Ureter (tissue), 1 donor: Measurements from ENCODE around the gene GNPAT. TPM values are rescaled to one million over a fixed set of nuclear protein-coding genes. Genes with fewer than 3 reads are reported as not detected.
A peak's percentile ranks its signal among the peaks of the same experiment; 100 is the strongest.
"Not testable (repeated sequence)": the region's sequence is repeated elsewhere in the genome, so short reads cannot be mapped to it uniquely, and the experiment has no call there.

Source experiments
- DNase-seq: peaks from one replicate; pipeline ENCODE4 v3.0.0-alpha.2; 2020; ENCODE audit warnings: low spot score
- total RNA-seq: library from RNA; stranded (reverse); gene quantifications from one replicate; pipeline ENCODE4 v1.2.4, GENCODE V29; 2023
- donor health status: DM: yes; HTN: yes; CAD: no.

GNPAT gene
- total RNA-seq, result 28.5 TPM

- DNase-seq, result peak; percentile 87
Measured at GRCh38 chr1:231240883-231241735, at the start of gene GNPAT. TSS of gene GNPAT (plus strand) at chr1:231241212. CDS start at chr1:231241379, 167 bp downstream.

DNA sequence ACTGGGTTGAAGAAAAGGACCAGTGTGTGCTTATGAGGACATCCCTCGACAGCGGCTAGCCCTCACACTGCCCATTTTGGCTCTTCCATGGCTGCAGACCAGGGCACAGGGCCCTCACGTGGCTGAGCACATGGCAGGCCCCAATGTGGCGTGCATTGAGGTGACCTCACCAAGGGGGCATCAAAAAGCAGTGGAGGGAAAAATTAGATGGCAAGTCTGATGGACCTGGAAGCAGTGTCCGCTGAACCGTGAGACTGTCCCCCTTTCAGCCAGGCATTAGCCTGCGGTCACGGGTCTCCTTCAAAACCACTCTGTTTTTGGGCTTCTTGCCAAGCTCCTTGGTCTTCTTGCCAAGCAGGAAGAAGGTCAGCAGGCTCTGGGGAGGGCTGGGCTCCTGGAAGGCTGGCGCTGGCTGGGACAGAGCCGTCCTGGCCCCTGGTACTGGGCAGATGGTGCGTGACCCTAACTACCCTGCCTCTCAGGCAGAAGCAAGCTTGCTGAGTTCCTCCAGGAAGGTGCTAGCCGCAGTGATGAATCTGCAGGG, 48.3 kb upstream of the GNPAT start:
- peak; percentile 71 for DNase-seq

DNA sequence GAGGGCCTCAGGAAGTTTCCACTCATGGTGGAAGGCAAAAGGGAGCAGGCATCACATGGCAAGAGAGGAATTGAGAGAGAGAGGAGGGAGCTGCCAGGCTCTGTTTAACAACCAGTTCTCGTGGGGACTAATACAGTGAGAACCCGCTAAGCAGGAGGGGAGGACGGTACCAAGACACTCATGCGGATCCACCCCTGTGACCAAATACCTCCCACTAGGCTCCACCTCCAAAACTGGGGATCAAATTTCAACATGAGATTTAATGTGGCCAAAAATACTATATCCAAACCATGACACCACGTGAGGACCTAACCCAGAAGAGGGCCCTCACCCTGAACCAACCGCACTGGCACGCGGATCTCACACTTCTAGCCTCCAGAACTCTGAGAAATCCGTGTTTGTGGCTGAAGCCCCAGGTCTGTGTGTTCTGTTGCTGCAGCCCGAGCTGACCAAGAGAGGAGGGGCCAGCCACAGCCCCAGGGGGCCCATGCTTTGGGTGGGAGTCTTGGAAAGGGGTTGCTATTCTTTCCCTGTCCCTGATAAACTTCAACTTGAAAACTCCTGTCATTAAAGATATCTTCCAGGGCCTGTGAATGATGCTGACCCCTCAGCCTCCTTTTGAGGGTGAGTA, 47.2 kb upstream of the GNPAT start:
- no peak for DNase-seq

DNA sequence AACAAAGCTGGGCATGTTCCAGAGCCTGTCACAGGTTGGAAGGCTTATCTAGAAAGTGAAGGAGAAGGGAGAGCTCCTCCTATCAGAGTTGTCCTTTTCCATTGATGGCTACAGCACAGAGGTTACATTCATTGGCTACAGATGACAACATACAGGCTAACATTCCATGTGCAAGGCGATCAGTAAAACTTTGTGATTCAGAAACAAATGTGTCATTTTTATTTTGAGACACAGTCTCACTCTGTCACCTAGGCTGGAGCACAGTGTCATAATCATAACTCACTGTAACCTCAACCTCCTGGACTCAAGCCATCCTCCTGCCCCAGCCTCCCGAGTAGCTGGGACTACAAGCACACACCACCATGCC, 46.6 kb upstream of the GNPAT start:
- DNase-seq, result no peak

DNA sequence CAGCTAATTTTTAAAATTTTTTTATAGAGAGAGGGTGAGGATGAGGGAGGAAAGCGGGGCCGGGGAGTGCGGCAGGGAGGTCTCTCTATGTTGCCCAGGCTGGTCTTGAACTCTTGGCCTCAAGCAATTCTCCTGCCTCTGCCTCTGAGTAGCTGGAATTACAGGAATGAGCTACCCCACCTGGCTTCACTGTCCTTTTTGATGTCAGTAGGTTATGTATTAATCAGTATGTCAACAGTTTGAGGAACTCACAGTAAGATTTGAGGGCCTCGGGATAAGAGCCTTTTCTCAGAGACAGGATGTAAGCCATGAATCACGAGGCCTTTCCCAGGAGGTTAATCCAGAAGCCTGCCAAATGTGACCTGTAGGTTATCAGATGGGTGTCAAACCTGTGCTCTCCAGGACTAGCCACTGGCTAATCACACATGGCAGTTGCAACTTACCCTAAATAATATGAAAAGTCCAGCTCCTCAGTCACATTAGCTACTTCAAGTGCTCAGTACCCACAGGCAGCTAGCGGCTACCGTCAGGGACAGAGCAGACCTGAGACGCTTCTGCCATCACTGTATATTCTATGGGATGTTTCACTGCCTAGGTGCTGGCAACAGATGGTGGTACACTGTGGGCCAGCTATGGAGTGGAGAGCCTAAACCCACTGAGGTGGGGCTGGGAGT, 46.0 kb upstream of the GNPAT start:
- DNase-seq, result no peak

DNA sequence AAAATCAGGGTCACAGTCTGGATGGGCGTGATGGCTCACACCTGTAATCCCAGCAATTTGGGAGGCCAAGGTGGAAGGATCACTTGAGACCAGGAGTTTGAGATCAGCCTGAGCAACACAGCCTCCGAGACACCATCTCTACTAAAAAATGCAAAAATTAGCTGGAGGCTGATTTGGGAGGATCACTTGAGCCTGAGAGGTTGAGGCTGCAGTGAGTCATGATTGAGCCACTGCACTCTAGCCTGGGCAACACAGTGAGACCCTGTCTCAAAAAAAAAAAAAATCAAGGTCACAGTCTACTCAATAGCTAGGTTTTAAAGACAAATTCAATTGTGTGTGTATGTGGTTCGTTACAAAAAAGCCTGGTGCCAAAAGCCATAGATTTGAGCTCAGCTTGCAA, 44.7 kb upstream of the GNPAT start:
- no peak for DNase-seq

- no peak for DNase-seq
Measured at GRCh38 chr1:231196728-231197127, 44.3 kb upstream of the GNPAT start.

DNA sequence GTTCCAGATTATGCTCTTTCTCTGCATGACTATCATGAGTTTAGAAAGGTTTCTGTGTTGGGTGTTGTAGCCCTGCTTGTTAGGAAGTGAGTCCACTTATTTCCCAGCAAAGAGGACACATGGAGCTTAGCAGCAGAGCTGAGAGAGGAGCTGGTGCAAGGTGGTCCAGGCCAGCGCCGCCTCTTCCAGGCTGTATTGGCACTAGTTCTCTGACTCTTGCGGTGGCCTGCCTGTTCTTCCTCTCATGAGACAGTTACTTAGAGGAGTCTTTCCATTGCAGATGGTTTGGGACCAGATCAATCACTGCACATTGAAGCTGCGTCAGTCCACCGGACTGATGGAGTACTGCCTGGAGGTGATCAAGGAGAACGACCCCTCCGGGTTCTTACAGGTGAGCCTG, 41.1 kb upstream of the GNPAT start:
- DNase-seq, result no peak

DNA sequence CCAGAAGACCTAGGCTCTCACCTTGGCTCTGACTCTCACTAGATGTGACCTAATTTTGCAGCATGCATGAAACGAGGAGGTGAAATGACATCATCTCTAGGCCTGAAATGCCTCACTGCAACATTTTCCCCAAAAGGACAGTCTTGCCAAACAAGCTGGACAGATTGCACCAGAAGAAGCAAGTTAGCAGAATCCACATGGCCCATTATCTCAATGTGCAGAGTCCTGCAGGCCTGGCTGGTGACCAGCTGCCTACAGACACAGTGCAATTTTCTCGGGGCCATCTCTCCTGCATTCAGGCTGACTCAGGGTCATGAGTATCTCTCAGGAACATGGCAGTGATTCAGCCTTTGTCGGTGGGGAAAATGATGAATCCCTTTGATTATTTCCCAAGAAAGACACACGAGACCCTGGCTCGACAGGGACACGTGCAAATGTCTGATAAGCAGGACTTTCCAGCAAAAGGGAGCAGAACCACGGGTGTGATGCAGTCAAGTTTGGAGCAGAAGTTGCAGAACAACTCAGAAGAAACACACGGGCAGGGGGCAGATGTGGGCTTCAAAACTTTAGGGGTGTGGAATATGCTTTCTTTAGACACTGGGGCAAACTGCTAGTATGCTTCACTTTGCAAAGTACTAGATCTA, 40.5 kb upstream of the GNPAT start:
- no peak for DNase-seq

DNA sequence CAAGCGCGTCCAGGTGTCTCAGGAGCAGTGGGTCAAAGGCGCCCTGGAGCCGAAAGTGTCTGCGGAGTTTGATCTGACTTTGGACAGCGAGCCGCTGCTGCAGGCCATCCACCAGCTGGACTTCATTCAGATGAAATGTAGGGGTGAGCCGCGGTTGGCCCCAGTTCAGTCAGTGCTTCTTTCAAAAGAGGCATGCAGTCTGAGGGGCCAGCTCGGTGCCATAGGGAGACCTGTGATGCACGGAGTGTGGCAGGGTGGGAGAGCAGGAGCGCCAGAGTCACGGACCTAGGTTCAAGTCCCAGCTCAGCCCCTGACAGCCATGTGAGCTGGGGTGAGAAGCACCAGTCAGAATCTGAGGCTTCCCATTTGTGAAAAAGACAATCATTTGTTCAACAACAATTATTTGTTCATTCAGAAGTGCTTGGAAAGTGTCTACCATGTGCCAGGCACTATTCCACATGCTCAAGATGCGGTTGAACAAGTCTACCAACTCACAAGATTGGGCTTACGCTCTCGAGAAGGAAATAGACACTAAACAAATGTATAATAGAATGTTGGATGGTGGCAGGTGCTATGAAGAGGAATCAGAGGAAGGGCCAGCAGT, 39.5 kb upstream of the GNPAT start:
- no peak for DNase-seq

DNA sequence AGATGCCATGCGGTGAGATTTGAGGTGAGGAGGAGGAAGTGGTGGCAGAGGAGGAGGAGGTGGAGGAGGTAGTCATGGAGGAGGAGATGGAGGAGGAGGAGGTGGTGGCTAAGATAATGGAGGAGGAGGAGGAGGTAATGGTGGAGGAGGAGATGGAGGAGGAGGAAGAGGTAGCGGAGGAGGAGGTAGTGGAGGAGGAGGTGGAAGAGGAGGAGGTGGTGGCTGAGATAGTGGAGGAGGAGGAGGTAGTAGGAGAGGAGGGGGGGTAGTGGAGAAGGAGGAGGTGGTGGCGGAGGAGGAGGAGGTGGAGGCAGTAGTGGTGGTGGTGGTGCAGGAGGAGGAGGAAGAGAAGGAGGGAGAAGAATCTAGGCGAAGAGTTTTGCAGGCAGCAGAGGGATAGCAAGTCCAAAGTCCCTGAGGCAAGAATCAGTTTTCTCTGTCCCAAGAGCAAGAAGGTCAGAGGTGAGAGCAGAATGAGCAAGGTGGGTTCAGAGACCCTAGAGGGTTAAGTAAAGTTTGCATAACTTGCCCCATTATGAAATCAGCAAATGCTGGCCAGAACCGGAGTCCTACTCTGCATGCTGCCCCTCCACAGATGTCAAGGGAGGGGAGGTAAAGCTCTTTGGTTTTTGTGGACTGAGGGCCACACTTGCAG, 38.9 kb upstream of the GNPAT start:
- no peak for DNase-seq

DNA sequence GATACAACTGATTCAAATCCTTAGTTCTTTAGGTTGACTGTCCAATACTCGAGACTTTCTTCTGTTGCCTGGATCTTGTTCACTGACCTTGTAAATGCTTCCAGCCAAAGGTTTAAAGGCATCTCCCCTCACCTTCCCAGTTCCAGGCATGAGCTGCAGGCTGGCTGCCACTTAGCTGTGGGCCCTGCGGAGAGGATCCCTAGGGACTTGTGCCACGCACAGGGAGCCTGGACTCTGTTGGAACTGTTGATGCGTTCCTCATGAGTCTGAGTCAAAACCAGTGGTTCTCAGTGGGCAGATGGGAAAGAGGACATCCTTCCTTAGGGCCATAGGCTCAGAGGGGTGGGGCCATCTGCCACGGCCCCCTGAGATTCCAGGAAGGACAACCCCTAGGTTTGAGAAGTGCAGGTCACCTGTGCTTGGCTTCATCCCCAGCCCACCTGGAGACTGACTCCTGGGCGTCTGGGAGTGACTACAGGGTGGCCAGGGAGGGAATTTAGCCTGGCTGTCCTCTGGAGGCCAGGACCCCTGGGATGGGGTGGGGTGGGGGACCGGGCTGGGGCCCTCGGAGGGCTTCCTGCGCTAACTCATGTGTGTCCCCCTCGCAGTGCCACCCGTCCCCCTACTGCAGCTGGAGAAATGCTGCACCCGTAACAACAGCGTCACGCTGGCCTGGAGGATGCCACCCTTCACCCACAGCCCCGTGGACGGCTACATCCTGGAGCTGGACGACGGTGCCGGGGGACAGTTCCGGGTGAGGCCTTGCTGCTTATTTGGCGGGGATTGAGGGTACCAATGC, 37.6 kb upstream of the GNPAT start:
- no peak for DNase-seq

GRCh38 chr1:231206856-231207255, 34.2 kb upstream of the GNPAT start:
- DNase-seq, result no peak

DNA sequence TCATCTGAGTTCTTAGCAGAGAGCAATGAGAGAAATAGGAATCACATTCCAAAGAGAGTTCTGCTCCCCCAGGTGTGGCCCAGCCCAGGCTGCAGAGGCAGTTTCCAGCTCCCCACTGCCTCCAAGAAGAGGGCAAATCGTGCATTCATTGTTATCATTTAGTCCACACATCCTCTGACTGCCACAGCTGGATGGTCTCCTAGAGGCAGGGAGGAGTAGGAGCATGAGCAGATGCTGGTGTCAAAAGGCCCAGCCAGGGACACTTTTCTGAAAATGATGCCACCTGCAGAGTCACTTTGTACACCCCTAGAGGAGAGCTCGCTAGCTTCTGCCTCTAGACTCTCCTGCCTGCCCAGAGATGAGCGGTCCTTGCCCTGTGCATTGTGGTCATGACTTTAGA, 33.6 kb upstream of the GNPAT start:
- DNase-seq, result no peak

- DNase-seq, result no peak
Measured at GRCh38 chr1:231208980-231209379, 32.0 kb upstream of the GNPAT start.

- DNase-seq, result no peak
Measured at GRCh38 chr1:231209531-231209930, 31.5 kb upstream of the GNPAT start.

- no peak for DNase-seq
Measured at GRCh38 chr1:231210126-231210525, 30.9 kb upstream of the GNPAT start.

- DNase-seq, result peak; percentile 85
Measured at GRCh38 chr1:231211005-231211857, 29.8 kb upstream of the GNPAT start.

- DNase-seq, result not testable (repeated sequence)
Measured at GRCh38 chr1:231212301-231212700, 28.7 kb upstream of the GNPAT start.
